SK-MEL-5 (cell line): ENCODE measurements around the gene ATP13A3. TPM values are rescaled to one million over a fixed set of nuclear protein-coding genes. Genes with fewer than 3 reads are reported as not detected.

Experiments used
- DNase-seq: peaks from one replicate; pipeline ENCODE4 v3.0.0-alpha.2; 2016; ENCODE audit warnings: low read depth, low spot score
- in situ Hi-C: cut with HindIII; loops from 2 replicates; pipeline ENCODE4 v1.10.0; 2016; ENCODE audit warnings: low sequenced_read_pairs, high pct_unique_total_duplicates, low pct_unique_long_range_greater_than_20kb
- total RNA-seq: library from RNA; depleted of rRNA; stranded (reverse); fragments of >200 nt; shearing (Covaris generic); gene quantifications from 2 replicates; pipeline ENCODE4 v1.2.3, GENCODE V29; 2014

ATP13A3 gene
- total RNA-seq, 1 experiment from 2014 or later = 102 TPM

DNA sequence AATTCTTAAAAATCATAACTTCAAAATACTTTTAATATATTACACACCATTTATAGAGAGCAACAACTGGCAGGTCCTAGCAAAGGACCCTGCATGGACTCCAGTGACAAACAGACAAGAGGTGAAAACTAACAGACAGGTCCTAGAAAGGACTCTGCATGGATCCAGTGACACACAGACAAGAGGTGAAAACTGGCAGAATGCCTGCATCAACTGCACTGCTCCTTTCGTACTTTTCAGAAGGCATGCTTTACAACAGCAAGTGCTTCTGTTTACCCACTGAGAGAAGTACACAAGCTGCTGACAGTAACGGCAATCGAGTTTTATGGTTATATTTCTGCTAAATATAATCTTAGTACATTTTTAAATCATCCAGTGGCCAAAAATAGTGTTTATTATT is 63.5 kb downstream of the ATP13A3 start:
- DNase-seq = no peak

DNA sequence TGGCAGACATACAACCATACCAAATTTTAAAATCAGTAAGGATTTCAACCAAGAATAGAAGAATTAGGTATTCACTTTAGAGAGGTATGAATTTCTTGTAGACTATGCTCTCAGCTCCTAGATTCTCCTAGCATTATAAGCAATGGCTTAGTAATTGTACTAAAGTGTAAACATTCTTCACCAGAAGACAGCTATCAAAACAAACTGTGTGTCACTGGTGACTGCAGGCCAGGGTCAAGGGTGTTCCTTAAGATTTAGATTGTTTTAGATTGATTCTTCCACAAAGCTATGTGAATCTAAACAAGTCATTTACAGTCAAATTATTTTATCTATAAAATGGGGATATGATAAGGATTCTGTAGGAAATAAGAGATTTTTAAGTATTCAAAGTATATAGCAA is 64.6 kb downstream of the ATP13A3 start:
- in situ Hi-C loops = no loop called here
- DNase-seq = no peak

More for the DNA sequence above, 63.5 kb downstream of the ATP13A3 start:
- in situ Hi-C loops = no loop called here

DNA sequence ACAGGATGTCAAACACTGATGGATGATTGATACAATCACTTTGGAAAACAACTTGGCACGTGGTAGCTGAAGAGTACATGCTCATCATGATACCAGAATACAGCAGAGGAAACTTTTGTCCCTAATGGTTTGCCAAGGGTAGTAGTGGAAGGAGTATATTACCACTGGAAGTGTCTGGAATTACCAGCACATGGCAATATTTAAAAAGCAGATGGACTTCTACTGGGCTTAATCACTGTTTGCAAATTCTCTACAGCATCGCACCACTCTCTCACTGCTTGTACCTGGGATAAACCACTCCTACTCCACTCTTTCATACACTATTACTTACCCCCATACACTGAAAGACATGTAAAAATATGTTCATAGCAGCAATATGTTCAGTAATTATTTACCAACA is 68.1 kb downstream of the ATP13A3 start:
- DNase-seq = no peak
- in situ Hi-C loops = no loop called here

DNA sequence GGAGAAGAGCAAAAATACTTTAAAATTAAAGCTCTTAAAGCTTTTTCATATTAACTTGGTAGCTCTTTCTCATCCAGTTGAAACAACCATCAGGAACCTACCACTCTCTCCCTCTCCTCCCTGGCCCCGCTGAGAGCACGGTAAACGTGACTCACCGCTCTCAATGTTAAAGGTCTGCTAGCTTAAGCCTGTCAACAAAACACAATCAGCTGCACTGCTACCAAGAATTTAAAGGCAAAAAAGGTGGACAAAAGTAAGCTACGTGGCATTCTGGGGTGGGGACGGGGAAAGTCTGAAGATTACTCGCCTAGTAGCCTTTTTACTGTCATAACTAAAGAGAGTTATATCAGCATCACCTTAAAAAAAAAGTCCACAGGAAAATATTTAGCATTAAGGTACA is 79.4 kb downstream of the ATP13A3 start:
- in situ Hi-C loops = no loop called here
- no peak for DNase-seq

DNA sequence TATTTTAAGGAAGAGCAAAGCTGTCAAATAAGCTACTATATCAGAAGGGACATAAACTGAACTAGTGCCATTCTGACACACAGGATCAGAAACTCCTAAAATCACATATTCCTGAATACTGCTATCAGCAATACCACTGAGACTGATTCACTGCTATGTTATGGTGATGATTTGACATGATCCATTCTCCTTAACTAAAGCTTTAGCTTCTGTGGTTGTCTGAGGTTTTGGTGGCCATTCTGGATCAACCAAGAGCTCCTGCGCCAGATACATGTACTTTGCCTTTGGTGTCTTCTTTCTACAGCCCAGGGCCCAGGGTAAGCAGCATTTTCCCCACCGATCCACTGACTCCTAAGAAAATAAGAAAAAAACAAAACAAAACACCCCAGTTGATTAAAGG is 81.0 kb downstream of the ATP13A3 start:
- in situ Hi-C loops = no loop called here

DNA sequence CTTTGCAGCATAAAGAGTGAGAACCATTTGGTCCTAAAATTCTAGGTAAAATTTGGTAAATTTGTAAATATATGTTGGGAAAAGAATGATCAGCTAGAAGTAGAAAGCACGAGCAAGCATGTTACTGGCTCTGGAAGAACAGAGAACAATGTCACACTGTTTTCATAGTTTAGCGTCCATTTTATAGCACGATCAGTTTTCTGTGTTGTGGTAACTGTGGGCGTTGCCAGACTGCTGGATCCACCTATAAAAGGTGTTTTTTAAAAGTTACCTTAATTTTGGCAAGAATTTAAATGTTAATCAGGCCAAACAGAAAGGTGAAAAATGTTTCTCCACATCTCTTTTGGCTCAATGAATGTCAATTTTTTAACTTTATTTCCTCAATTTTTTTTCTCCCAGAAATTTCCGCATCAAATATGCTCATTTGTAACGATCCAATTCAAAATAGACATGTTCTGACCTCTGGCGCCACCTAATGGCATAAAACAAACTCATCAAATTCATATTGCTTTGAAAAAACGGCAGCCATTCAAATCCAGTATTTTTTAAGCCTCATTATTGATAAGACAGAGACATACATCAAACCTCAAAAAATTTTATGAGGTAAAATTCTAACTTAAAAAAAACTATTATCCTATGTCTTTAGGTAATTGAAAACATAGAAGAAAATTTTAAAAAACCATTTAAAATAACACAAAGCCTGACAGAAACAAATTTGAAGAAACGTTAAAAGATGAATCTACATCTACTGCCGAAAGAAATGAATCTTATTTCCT is 82.2 kb downstream of the ATP13A3 start:
- peak; percentile 78 for DNase-seq
- in situ Hi-C loops = no loop called here

More for the DNA sequence above, 81.0 kb downstream of the ATP13A3 start:
- no peak for DNase-seq

DNA sequence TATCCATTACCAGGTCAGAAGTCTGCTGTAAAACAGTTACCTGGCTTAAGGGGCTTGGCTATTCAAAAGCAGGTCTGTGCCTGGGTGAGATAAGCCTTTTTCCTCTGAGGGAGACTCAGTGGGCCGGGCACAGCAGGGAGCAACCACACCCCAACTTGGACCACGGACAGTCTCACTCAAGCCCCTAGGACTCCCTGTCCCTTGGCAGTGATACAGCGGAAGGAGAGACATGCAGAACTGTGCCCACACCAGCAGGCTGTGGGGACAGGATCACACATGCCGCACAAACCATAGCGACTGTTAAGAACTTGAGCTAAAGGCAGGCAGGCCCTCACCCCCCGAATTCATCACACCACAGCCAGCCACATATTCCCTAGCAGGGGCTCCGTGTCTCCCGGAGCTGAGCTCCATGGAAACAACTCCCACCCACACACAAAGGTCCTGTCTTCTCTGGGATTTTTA is 84.9 kb downstream of the ATP13A3 start:
- DNase-seq = no peak
- in situ Hi-C loops = no loop called here

DNA sequence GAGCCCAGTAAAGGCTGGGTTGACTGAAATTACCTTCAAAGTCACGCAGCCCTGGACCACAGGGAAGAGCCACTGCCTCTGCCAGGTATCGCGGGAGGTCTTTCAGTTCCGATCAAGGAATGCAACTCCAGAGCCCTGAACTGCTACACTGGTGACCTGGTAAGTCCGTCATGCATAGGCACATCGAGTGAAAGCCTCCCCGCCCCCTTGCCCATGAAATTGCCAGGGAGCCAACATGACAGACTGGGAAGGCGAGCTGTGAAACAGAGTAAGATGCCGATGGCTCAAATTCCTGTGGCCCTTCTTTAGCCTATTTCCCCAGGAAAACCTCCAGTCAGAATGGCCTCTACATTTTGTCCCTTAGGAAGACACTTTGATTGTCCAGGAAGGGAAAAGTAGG is 85.5 kb downstream of the ATP13A3 start:
- in situ Hi-C loops = no loop called here

DNA sequence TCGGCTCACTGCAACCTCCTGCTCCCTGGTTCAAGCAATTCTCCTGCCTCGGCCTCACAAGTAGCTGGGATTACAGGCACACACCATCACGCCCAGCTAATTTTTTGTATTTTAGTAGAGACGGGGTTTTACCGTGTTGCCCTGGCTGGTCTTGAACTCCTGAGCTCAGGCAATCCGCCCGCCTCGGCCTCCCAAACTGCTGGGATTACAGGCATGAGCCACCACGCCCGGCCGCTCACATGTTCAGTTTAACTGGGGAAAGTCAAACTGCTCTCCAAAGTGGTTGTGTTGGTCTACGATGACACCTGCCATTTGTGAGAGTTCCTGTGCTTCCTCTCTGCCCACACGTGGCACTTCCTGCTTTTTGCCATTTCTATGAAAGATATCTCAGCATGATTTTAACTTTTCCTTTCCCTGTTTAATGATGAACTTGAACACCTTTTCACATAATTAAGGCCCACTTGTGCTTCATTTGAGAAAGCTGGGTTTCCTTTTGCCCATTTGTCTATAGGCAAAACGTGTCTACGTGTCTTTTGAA is 86.9 kb downstream of the ATP13A3 start:
- in situ Hi-C loops = no loop called here
- no peak for DNase-seq

More for the DNA sequence above, 85.5 kb downstream of the ATP13A3 start:
- DNase-seq = no peak

DNA sequence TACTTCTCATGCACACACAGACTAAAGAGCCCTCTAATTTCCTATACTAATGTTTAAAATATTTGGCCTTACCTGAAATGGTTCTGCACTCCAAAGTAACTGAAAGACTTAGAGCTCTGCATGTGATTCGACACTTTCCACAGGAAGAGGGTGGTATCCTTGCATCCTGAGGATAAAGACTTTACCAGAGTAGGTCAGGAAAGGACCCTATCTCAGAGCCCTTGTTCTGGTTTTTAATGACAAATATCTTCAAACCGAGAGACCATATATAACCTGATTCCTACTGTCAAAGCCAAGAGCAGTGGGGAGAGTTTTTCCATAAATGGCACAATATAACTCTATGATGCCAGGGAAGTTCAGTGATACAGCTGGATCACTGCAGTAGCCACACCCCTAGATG is 87.6 kb downstream of the ATP13A3 start, which contains the start of gene GP5:
TSS of gene GP5 (minus strand) at position 101 of the 400 bp plus-strand sequence. CDS start 984 bp downstream, outside the sequence.
- in situ Hi-C loops = no loop called here
- no peak for DNase-seq

DNA sequence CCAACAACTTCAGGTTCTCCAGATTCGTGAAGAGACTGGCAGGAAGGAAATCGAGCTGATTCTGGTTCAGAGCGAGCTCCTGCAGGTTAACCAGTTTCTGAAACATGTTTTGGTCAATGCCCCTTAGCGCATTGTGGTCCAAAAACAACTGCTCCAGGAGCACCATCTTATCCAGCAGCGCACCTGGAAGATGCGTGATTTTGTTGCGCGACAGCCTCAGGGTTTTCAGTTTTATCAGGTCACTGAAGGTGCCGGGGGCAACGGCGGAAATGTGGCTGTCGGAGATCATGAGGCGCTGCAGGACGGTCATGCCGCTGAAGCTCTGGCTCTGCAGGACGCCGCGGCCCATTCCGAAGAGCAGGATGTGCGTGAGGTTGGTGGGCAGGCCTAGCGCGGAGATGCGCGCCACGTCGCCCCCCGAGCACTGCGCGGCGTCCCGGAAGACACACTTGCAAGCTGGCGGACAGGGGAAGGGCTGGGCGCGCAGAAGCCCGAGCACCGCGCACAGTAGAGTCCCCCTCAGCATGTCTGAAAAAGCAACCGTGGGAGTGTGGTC is 89.0 kb downstream of the ATP13A3 start:
- no peak for DNase-seq
- in situ Hi-C loops = no loop called here

DNA sequence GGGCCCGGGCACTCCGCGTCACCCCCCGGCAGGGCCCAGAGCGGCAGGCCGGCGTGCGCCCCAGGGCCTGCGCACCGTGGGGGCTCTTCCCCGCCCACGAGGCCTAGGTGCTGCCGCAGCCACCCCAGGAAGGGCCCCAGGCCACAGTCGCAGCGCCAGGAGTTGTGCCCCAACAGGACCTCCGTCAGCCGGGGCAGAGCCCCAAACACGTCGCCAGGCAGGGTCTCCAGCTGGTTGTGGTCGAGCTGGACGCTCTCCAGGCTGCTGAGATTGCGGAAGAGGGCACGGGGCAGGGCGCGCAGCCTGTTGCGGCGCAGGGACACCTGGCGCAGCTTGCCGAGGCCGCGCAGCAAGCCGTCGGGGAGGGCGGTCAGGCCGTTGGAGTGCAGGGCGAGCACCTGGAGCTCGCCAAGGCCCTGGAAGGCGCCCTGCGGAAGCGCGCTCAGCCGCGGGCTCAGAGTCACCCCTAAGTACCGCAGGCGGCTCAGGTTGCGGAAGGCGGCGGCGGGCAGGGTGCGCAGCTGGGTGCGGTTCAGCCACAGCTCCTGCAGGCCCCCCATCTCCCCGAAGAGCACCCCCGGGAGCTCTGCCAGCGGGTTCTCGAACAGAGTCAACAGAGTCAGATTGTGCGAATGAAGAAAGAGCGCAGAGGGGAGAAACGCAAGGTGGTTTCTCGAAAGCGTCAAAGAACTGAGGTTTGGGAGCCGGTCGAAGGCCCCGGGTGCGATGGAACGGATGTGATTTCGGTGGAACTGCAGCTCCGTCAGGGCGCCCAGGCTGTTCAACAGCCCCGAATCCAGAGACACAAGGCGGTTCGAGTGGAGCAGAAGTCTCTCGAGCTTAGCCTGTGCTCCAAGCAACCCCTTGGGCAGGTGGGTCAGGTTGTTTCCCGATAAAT is 89.7 kb downstream of the ATP13A3 start:
- in situ Hi-C loops = no loop called here
- DNase-seq = no peak

DNA sequence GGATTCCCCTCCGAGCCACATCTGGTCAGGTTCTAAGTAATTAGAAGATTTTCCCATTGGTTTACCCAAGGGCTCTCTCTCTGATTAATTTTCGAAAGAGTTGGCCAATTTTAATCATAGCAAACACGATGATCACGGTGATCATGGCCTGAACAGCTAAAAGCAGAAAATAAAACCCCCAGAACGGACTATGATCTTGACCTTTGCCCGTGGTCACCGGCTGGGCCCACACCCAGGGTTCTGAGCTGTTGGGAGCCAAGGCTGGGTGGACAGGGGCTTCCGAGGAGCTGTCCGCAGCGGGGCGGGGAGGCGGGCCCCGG is 90.3 kb downstream of the ATP13A3 start:
- in situ Hi-C loops = no loop called here
- no peak for DNase-seq

DNA sequence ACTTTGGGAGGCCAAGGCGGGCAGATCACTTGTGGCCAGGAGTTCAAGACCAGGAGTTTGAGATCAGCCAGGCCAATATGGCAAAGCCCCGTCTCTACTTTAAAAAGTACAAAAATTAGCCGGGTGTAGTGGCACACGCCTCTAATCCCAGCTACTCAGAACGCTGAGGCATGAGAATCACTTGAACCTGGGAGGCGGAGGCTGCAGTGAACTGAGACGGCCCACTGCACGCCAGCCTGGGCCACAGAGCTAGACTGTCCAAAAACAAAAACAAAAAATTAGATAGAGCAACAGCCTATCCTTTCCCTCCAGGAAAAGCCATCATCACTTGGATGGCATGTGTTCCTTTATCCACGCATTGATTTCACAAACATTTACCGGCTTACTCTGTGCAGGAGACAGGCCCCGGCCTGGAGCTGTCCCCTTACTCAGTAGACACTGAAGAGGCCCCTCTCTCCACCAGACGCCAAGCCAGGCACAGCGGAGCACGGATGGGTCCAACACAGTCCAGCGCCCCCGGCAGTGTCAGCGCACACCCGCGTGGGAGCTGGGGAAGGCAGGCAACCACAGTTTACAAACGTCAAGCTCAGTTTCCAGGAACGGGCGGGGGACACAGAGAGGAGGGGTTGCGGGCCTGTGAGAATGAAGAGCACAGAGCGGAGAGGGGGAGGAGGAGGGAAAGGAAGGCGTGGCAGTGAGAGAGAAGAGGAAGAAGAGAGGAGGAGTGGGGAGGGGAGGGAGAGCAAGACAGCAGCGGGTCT is 90.8 kb downstream of the ATP13A3 start:
- in situ Hi-C loops = no loop called here
- no peak for DNase-seq

DNA sequence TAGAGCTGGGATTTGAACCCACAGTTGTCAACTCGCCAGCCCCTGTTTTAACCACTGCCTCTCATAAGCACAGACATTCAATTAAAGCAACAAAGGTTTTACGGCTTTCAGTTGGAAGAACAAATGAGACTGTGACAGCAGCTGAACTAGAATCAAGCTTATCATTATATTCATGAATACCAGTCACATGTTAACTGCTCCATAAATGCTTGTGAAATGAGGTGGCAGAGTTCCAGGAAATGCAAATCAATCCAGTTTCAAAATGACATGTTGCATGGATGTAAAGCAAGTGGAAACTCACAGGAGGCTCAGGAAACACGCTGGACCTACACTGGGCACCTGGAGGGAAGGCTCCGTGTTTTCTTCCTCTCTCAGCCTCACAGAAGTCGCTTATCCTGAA is 91.6 kb downstream of the ATP13A3 start:
- in situ Hi-C loops = no loop called here
- DNase-seq = peak; percentile 60

DNA sequence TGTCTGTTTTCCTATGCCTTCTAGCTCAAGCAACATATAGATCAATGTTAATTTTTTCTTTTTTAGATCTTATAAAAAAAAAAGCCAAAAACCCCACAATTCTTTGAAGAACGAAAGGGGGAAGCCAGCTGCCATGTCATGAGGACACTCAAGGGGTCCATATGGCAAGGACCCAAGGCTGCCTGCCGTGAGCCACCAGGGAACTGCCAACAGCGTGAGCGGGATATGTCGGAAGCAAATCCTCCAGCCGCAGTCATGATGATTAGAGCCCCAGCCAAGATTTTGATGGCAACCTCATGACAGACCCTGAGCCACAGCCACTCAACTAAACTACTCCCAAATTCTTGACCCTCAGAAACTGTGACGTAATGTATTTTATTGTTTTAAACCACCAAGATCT is 94.2 kb downstream of the ATP13A3 start:
- in situ Hi-C loops = no loop called here
- no peak for DNase-seq

DNA sequence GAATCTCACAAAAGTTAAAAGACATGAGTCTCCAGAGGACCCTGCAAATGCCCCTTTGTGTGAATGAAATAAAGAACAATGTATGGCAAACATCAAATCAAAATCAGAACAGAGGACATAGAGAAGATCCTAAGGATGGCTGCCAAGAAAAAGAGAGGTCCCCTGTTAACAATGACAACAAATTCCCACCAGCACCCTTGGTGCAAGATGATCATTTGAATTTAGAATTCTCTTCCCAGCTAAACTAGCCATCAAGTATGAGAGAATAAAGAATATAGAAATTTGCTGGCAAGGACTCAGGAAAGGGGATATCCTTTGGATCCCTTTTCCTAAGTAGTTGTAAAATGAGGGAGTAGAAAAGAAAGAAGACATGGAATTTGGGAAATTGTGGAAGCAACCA is 96.0 kb downstream of the ATP13A3 start:
- DNase-seq = no peak
- in situ Hi-C loops = no loop called here
